ENCODE measurements around the gene DCAF17.

Gene DCAF17

DNA sequence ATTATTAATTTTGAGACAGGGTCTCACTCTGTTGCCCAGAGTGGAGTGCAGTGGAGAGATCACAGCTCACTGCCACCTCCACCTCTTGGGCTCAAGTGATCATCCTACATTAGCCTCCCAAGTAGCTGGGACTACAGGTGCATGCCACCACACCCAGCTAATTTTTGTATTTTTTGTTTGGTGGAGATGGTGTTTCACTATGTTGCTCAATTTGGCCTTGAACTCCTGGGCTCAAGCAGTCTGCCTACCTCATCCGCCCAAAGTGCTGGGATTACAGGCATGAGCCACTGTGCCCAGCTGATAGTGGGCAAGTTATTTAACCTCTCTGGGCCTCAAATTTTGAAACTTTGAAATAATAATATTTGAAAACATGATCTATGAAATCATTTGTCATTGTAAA, 26.5 kb downstream of the DCAF17 start:
- Histone ChIP-seq H3K79me2 (ENCODE audit: control insufficient read depth, insufficient read depth, low read length, poor library complexity) (no peaks in the 10 kb centered on the region), H4K12ac (ENCODE audit: low read depth, low read length) (no peak overlapping the region), H3K27ac (ENCODE audit: low read depth, low read length) (no peak overlapping the region), H3K18ac (ENCODE audit: low read length) (no peak overlapping the region), H2AFZ (ENCODE audit: insufficient read depth, low read length, poor library complexity) (no peak overlapping the region), H3K4me1 (ENCODE audit: control insufficient read depth in 1 of 2, insufficient read depth in 2 of 2, low read length in 2 of 2) (no peaks in the 10 kb centered on the region), H2BK5ac (ENCODE audit: low read depth, low read length, poor library complexity) (no peak overlapping the region), H3K27me3 (ENCODE audit: insufficient read depth, low read length) (no peaks in the 10 kb centered on the region), H2BK12ac (ENCODE audit: low read length) (no peak overlapping the region), H2BK120ac (ENCODE audit: insufficient read depth, low read length, poor library complexity) (no peak overlapping the region), H3K4ac (ENCODE audit: low read depth, low read length) (no peak overlapping the region), H3K23ac (ENCODE audit: low read length) (no peak overlapping the region), H3K36me3 (ENCODE audit: control insufficient read depth in 1 of 2, insufficient read depth in 2 of 2, low read length in 2 of 2) (peaks cover 4 to 5% of the 10 kb centered on the region in 2 experiments), H4K91ac (ENCODE audit: low read depth, low read length) (no peak overlapping the region), H2AK5ac (ENCODE audit: low read length) (no peak overlapping the region), H3K9ac (ENCODE audit: low read length) (no peak overlapping the region), H3K79me1 (ENCODE audit: low read length) (no peaks in the 10 kb centered on the region), H3K4me2 (ENCODE audit: low read length) (no peak overlapping the region), H3K14ac (ENCODE audit: low read length) (no peak overlapping the region), H3K4me3 (ENCODE audit: low read depth, low read length) (no peak overlapping the region), H3K9me3 (ENCODE audit: insufficient read depth, low read depth, low read length) (no peaks in the 10 kb centered on the region), H4K8ac (ENCODE audit: low read depth, low read length) (no peak overlapping the region)
- DNase-seq = no peak
- WGBS (ENCODE audit: extremely low coverage, insufficient coverage, insufficient read length) = no CpG with 5 or more reads among the region's 1 CpG

DNA sequence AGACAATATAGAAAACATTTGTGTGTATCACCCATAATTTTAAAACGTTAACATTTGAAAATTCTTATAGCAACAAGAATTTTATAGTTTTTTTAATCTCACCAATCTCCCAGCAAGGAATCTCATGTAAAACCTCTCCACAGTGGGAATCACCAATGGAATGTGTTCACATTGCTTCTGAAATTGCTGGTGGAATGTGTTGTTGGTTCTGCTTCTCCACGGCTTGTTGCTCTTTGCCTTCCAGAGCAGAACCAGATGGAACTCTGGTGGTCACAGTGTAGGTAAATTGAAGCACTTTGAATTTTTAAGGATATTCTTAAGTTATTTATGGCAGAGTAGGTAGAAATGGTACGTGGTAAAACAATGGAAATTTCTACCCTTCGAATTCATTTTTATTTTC, 35.1 kb downstream of the DCAF17 start:
- Histone ChIP-seq H4K12ac (ENCODE audit: low read depth, low read length) (no peak overlapping the region), H3K9me3 (ENCODE audit: insufficient read depth, low read depth, low read length) (no peaks in the 10 kb centered on the region), H3K27ac (ENCODE audit: low read depth, low read length) (no peak overlapping the region), H3K4me3 (ENCODE audit: low read depth, low read length) (no peak overlapping the region), H3K4ac (ENCODE audit: low read depth, low read length) (no peak overlapping the region), H2BK120ac (ENCODE audit: insufficient read depth, low read length, poor library complexity) (no peak overlapping the region), H2BK5ac (ENCODE audit: low read depth, low read length, poor library complexity) (no peak overlapping the region), H3K23ac (ENCODE audit: low read length) (no peak overlapping the region), H2BK12ac (ENCODE audit: low read length) (no peak overlapping the region), H4K91ac (ENCODE audit: low read depth, low read length) (no peak overlapping the region), H2AK5ac (ENCODE audit: low read length) (no peak overlapping the region), H3K9ac (ENCODE audit: low read length) (no peak overlapping the region), H3K4me1 (ENCODE audit: control insufficient read depth in 1 of 2, insufficient read depth in 2 of 2, low read length in 2 of 2) (no peaks in the 10 kb centered on the region), H3K14ac (ENCODE audit: low read length) (no peak overlapping the region), H4K8ac (ENCODE audit: low read depth, low read length) (no peak overlapping the region), H3K36me3 (ENCODE audit: control insufficient read depth in 1 of 2, insufficient read depth in 2 of 2, low read length in 2 of 2) (peaks cover 5 to 7% of the 10 kb centered on the region in 2 experiments), H2AFZ (ENCODE audit: insufficient read depth, low read length, poor library complexity) (no peak overlapping the region), H3K79me1 (ENCODE audit: low read length) (no peaks in the 10 kb centered on the region), H3K18ac (ENCODE audit: low read length) (no peak overlapping the region), H3K27me3 (ENCODE audit: insufficient read depth, low read length) (no peaks in the 10 kb centered on the region), H3K79me2 (ENCODE audit: control insufficient read depth, insufficient read depth, low read length, poor library complexity) (no peaks in the 10 kb centered on the region), H3K4me2 (ENCODE audit: low read length) (no peak overlapping the region)
- no CpG with 5 or more reads among the region's 4 CpGs for WGBS (ENCODE audit: extremely low coverage, insufficient coverage, insufficient read length)
- no peak for DNase-seq

DNA sequence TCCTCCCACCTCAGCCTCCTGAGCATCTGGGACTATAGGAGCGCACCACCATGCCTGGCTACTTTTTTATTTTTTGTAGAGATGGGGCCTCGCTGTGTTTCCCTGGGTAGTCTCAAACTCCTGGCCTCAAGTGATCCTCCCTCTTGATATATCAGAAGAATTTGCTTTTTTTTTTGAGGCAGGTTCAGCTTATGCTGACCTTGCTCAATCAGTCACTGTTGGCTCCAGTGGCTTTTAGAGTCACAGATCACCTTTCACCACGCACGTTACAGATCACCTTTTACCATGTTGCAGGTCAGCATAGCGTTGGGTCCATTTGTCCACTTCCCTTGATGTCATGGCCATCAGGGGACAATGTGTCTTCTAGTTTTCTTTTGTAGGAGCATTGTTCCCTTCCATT, 36.1 kb downstream of the DCAF17 start:
- Histone ChIP-seq H3K4me3 (ENCODE audit: low read depth, low read length) (no peak overlapping the region), H3K14ac (ENCODE audit: low read length) (no peak overlapping the region), H3K79me2 (ENCODE audit: control insufficient read depth, insufficient read depth, low read length, poor library complexity) (no peaks in the 10 kb centered on the region), H3K9ac (ENCODE audit: low read length) (no peak overlapping the region), H4K8ac (ENCODE audit: low read depth, low read length) (no peak overlapping the region), H2BK120ac (ENCODE audit: insufficient read depth, low read length, poor library complexity) (no peak overlapping the region), H3K4me1 (ENCODE audit: control insufficient read depth in 1 of 2, insufficient read depth in 2 of 2, low read length in 2 of 2) (no peaks in the 10 kb centered on the region), H2BK12ac (ENCODE audit: low read length) (no peak overlapping the region), H3K36me3 (ENCODE audit: control insufficient read depth in 1 of 2, insufficient read depth in 2 of 2, low read length in 2 of 2) (peaks cover 5 to 7% of the 10 kb centered on the region in 2 experiments), H3K9me3 (ENCODE audit: insufficient read depth, low read depth, low read length) (no peaks in the 10 kb centered on the region), H2AFZ (ENCODE audit: insufficient read depth, low read length, poor library complexity) (no peak overlapping the region), H2BK5ac (ENCODE audit: low read depth, low read length, poor library complexity) (no peak overlapping the region), H3K27me3 (ENCODE audit: insufficient read depth, low read length) (no peaks in the 10 kb centered on the region), H3K27ac (ENCODE audit: low read depth, low read length) (no peak overlapping the region), H3K18ac (ENCODE audit: low read length) (no peak overlapping the region), H3K4ac (ENCODE audit: low read depth, low read length) (no peak overlapping the region), H3K4me2 (ENCODE audit: low read length) (no peak overlapping the region), H2AK5ac (ENCODE audit: low read length) (no peak overlapping the region), H3K79me1 (ENCODE audit: low read length) (no peaks in the 10 kb centered on the region), H4K12ac (ENCODE audit: low read depth, low read length) (no peak overlapping the region), H3K23ac (ENCODE audit: low read length) (no peak overlapping the region), H4K91ac (ENCODE audit: low read depth, low read length) (no peak overlapping the region)
- no peak for DNase-seq
- WGBS (ENCODE audit: extremely low coverage, insufficient coverage, insufficient read length) = no CpG with 5 or more reads among the region's 5 CpGs

DNA sequence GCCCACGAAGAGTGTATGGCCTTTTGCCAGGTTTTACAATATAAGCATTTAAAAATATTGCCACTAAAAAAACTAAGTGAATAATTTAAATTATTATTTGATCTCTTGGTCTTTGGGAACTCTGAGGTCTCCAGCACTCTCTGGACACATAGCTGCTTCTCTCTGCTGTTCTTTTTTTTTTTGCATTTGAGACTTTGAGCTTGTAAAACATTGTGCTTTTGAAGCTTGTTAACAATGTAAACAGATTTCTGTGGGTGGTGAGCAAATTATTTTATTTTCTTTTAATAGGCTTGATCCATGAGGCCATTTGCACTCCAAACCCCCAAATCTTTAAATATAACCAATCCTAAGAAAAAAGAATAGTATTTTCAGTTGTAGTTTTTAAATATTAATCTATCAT, 42.0 kb downstream of the DCAF17 start:
- H2AK5ac ChIP-seq (ENCODE audit: low read length) = no peak overlapping the region
- H4K12ac ChIP-seq (ENCODE audit: low read depth, low read length) = no peak overlapping the region
- H2BK5ac ChIP-seq (ENCODE audit: low read depth, low read length, poor library complexity) = no peak overlapping the region
- H3K18ac ChIP-seq (ENCODE audit: low read length) = no peak overlapping the region
- H3K79me2 ChIP-seq (ENCODE audit: control insufficient read depth, insufficient read depth, low read length, poor library complexity) = no peaks in the 10 kb centered on the region
- H4K91ac ChIP-seq (ENCODE audit: low read depth, low read length) = no peak overlapping the region
- H3K4me3 ChIP-seq (ENCODE audit: low read depth, low read length) = no peak overlapping the region
- no peak overlapping the region for H2BK120ac ChIP-seq (ENCODE audit: insufficient read depth, low read length, poor library complexity)
- H3K27me3 ChIP-seq (ENCODE audit: insufficient read depth, low read length) = no peaks in the 10 kb centered on the region
- no peak overlapping the region for H3K4ac ChIP-seq (ENCODE audit: low read depth, low read length)
- no peak overlapping the region for H4K8ac ChIP-seq (ENCODE audit: low read depth, low read length)
- H3K27ac ChIP-seq (ENCODE audit: low read depth, low read length) = no peak overlapping the region
- no peaks in the 10 kb centered on the region for H3K79me1 ChIP-seq (ENCODE audit: low read length)
- no peak for DNase-seq
- peaks cover 1% of the 10 kb centered on the region for H3K9me3 ChIP-seq (ENCODE audit: insufficient read depth, low read depth, low read length)
- peaks cover 2% of the 10 kb centered on the region in 2 experiments for H3K36me3 ChIP-seq (ENCODE audit: control insufficient read depth in 1 of 2, insufficient read depth in 2 of 2, low read length in 2 of 2)
- no peak overlapping the region for H3K14ac ChIP-seq (ENCODE audit: low read length)
- H2BK12ac ChIP-seq (ENCODE audit: low read length) = no peak overlapping the region
- no peak overlapping the region for H3K4me2 ChIP-seq (ENCODE audit: low read length)
- H2AFZ ChIP-seq (ENCODE audit: insufficient read depth, low read length, poor library complexity) = no peak overlapping the region
- no peaks in the 10 kb centered on the region for H3K4me1 ChIP-seq (ENCODE audit: control insufficient read depth in 1 of 2, insufficient read depth in 2 of 2, low read length in 2 of 2)
- H3K23ac ChIP-seq (ENCODE audit: low read length) = no peak overlapping the region
- H3K9ac ChIP-seq (ENCODE audit: low read length) = no peak overlapping the region
- no CpG with 5 or more reads among the region's 1 CpG for WGBS (ENCODE audit: extremely low coverage, insufficient coverage, insufficient read length)

Measured in trophoblast cell (in vitro differentiated cells and primary cell).